K562 (cell line): ENCODE results near the gene ZC3H12C. TPM values are rescaled to one million over a fixed set of nuclear protein-coding genes. Genes with fewer than 3 reads are reported as not detected.

Source experiments
- ATAC-seq: fragments of 200-7000 bp; cut with Tn5 transposase; 3 replicates; pipeline ENCODE4 v1.9.1; 2020; ENCODE audit warnings: moderate library complexity
- BruUV-seq: library from RNA; stranded (reverse); fragments of 400-500 nt; replicated peaks from 2 replicates; lab custom pipeline; 2021; lab: Mats Ljungman, UMichigan
- CTCF ChIA-PET: fragments of 300-600 bp; formaldehyde crosslinking; extraction: SDS; loops from one replicate; lab custom pipeline; 2021; ENCODE audit warnings: low intra/inter-chr PET ratio; lab: Yijun Ruan, JAX
- POLR2A ChIA-PET: fragments of 300-600, 350-650 bp; sonication (Branson Sonifier 250); formaldehyde crosslinking; extraction: SDS; loops from one replicate; lab custom pipeline; 2021; ENCODE audit warnings: antibody characterized with exemption, inconsistent platforms; lab: Yijun Ruan, JAX
- DNase-seq, 4 experiments: peaks; one replicate each; pipeline versions ENCODE4 v3.0.0 to v3.0.0-alpha.2; 2011 to 2018; ENCODE audit warnings: low spot score in 3 of 4, mixed read lengths in 3 of 4; ENCODE audit errors: extremely low read depth in 1 of 4
- FAIRE-seq: peaks from 2 replicates; lab custom pipeline; 2011; peaks lifted over from hg19 to GRCh38; lab: Jason Lieb, UNC
- H2AFZ ChIP-seq: 2 replicates; pipeline ENCODE4 v1.6.0; 2011; ENCODE audit warnings: low read depth, low read length, control low read depth, inconsistent platforms
- H3K27ac ChIP-seq: fragments of 200-600 bp; 3 replicates; pipeline ENCODE4 v1.8.0; 2011; ENCODE audit warnings: low read depth, mild to moderate bottlenecking, control low read depth, inconsistent platforms, low read length, moderate library complexity, mixed read lengths; ENCODE audit errors: extremely low read depth
- H3K27me3 ChIP-seq, 2 experiments: fragments of 300-600 bp in 1 of 2; 2 replicates in 1 of 2; 3 replicates in 1 of 2; pipeline versions ENCODE4 v1.6.0 to v1.8.0; 2011; ENCODE audit warnings: inconsistent platforms in 2 of 2, low read length in 2 of 2, mild to moderate bottlenecking in 1 of 2, mixed read lengths in 1 of 2, moderate library complexity in 1 of 2; ENCODE audit not compliant: control insufficient read depth in 2 of 2, insufficient read depth in 2 of 2
- H3K36me3 ChIP-seq: fragments of 300-600 bp; 3 replicates; pipeline ENCODE4 v1.8.0; 2011; ENCODE audit warnings: mild to moderate bottlenecking, low read length, inconsistent platforms; ENCODE audit not compliant: control insufficient read depth, insufficient read depth
- H3K4me1 ChIP-seq, 2 experiments: fragments of 200-600 bp in 1 of 2; replicated peaks in 1 of 2; 2 replicates in 1 of 2; 3 replicates in 1 of 2; pipeline versions ENCODE4 v1.5.1 to v1.8.0; 2011; ENCODE audit warnings: inconsistent platforms in 2 of 2, low read length in 2 of 2, mild to moderate bottlenecking in 1 of 2, mixed read lengths in 1 of 2, moderate library complexity in 1 of 2; ENCODE audit not compliant: control insufficient read depth in 2 of 2, insufficient read depth in 2 of 2
- H3K4me2 ChIP-seq: 2 replicates; pipeline ENCODE4 v1.6.1; 2011; ENCODE audit warnings: low read length, control low read depth, inconsistent platforms, mixed read lengths; ENCODE audit not compliant: insufficient read depth
- H3K4me3 ChIP-seq: fragments of 200-600 bp; sonication (generic), shearing (Covaris generic); 2 replicates; pipeline ENCODE4 v1.5.1; 2016; ENCODE audit warnings: control low read depth, inconsistent platforms
- H3K79me2 ChIP-seq: fragments of 200-600 bp; 3 replicates; pipeline ENCODE4 v1.8.0; 2011; ENCODE audit warnings: low read length, inconsistent platforms; ENCODE audit not compliant: control insufficient read depth, insufficient read depth
- H3K9ac ChIP-seq, 2 experiments: 2 replicates each; pipeline versions ENCODE4 v1.6.0 to v1.6.1; 2011; ENCODE audit warnings: low read depth in 2 of 2, low read length in 2 of 2, control low read depth in 1 of 2, inconsistent platforms in 1 of 2, mild to moderate bottlenecking in 1 of 2, mixed read lengths in 1 of 2; ENCODE audit not compliant: insufficient read depth in 1 of 2
- H3K9me1 ChIP-seq: one replicate; pipeline ENCODE4 v1.6.0; 2011; ENCODE audit warnings: inconsistent platforms, mild to moderate bottlenecking, low read length, moderate library complexity; ENCODE audit not compliant: control insufficient read depth, insufficient read depth
- H3K9me3 ChIP-seq: replicated peaks from 2 replicates; pipeline ENCODE4 v1.5.1; 2011; ENCODE audit warnings: low read depth, low read length, inconsistent platforms; ENCODE audit not compliant: control insufficient read depth, insufficient read depth
- H4K20me1 ChIP-seq: replicated peaks from 2 replicates; pipeline ENCODE4 v1.6.1; 2011; ENCODE audit warnings: low read length, inconsistent platforms, mixed read lengths; ENCODE audit not compliant: control insufficient read depth, insufficient read depth
- ADNP ChIP-seq: fragments of 200-800 bp; sonication (Bioruptor generic); IDR thresholded peaks from 2 replicates; pipeline ENCODE4 v1.6.1; 2016; ENCODE audit warnings: missing genetic modification characterization, missing compliant biosample characterization
- CREB3L1 ChIP-seq: fragments of 450-650 bp; IDR thresholded peaks from 2 replicates; pipeline ENCODE4 v1.6.1; 2014; ENCODE audit warnings: low read depth, mild to moderate bottlenecking, moderate library complexity, borderline replicate concordance
- FOXA1 ChIP-seq: fragments of 450-650 bp; IDR thresholded peaks from 2 replicates; pipeline ENCODE4 v1.6.1; 2016; ENCODE audit warnings: mild to moderate bottlenecking, borderline replicate concordance
- IRF9 ChIP-seq: fragments of 450-650 bp; IDR thresholded peaks from 2 replicates; pipeline ENCODE4 v1.6.1; 2016; ENCODE audit warnings: missing biosample characterization, missing genetic modification characterization
- MXD1 ChIP-seq: fragments of 250-450 bp; sonication (Bioruptor Pico); IDR thresholded peaks from 2 replicates; pipeline ENCODE4 v1.8.0; 2021; ENCODE audit warnings: borderline replicate concordance, mild to moderate bottlenecking, moderate library complexity; ENCODE audit not compliant: poor library complexity, severe bottlenecking
- PHF8 ChIP-seq: fragments of 200-600 bp; sonication (generic); IDR thresholded peaks from 2 replicates; pipeline ENCODE4 v1.6.1; 2012; ENCODE audit warnings: mixed run types, mild to moderate bottlenecking, inconsistent platforms, low read length, moderate library complexity, borderline replicate concordance
- SMAD3 ChIP-seq: fragments of 450-650 bp; formaldehyde crosslinking; conservative IDR thresholded peaks from 2 replicates; pipeline ENCODE4 v1.4.0; 2020; ENCODE audit warnings: mild to moderate bottlenecking
- TCF3 ChIP-seq: sonication (generic); formaldehyde crosslinking; IDR thresholded peaks from 2 replicates; pipeline ENCODE4 v1.4.0; 2020; ENCODE audit warnings: mild to moderate bottlenecking, missing genetic modification reagents
- WGBS: fragments of 100-300 bp; shearing (Covaris generic); methylation state at CpG from one replicate; pipeline ENCODE4 v1.1.6; 2016; ENCODE audit warnings: low coverage, mixed read lengths; ENCODE audit not compliant: insufficient coverage; ENCODE audit errors: missing lambda C conversion rate; 5-methylcytosine and 5-hydroxymethylcytosine counted together
- in situ Hi-C: fragments of 300-500 bp; cut with MboI; formaldehyde crosslinking; loops from 4 replicates; pipeline ENCODE4 v1.15.0; 2018; ENCODE audit warnings: inconsistent platforms, mixed read lengths
- intact Hi-C: fragments of 100-400 bp; cut with micrococcal nuclease; formaldehyde crosslinking; loops from 2 replicates; pipeline ENCODE4 v1.14.2; 2022
- polyA plus RNA-seq, 8 experiments: library from polyadenylated mRNA; depleted of rRNA in 4 of 8; stranded (reverse) in 5 of 8; unstranded in 3 of 8; fragments of >200 nt; fragmentation: Nextera tagmentation in 2 of 8; fragmentation: Illumina TruSeq in 1 of 8; extraction: Ambion mirVana in 2 of 8; extraction: Trizol in 1 of 8; gene quantifications; 2 replicates each; pipeline versions ENCODE4 v1.2.1 to v1.2.3, GENCODE V29; 2011 to 2014; ENCODE audit warnings: inconsistent platforms in 1 of 8, missing spikeins in 1 of 8
- total RNA-seq, 7 experiments: library from RNA; depleted of rRNA in 6 of 7; stranded (reverse); fragments of >200 nt in 6 of 7; fragmentation: Illumina TruSeq in 2 of 7; extraction: Trizol in 2 of 7; gene quantifications; 2 replicates each; pipeline versions ENCODE4 v1.2.1 to v1.2.3, GENCODE V29; 2011 to 2021; ENCODE audit warnings: low replicate concordance in 1 of 7

The ZC3H12C gene
- total and polyA plus RNA-seq, 9 of the 15 experiments (the other 6 are each of a cell fraction or from before 2014, with no cell fraction given) = 0.56 to 5.9 (median 3.3) TPM

GRCh38 chr11:110119317-110119716, 26.1 kb downstream of the ZC3H12C start:
- H3K27me3 ChIP-seq = no peaks in the 10 kb centered on the region
- H3K9ac ChIP-seq = no peak overlapping the region
- no peak overlapping the region for H2AFZ ChIP-seq
- no peaks in the 10 kb centered on the region for H4K20me1 ChIP-seq
- no peaks in the 10 kb centered on the region for H3K4me1 ChIP-seq
- BruUV-seq = no TSS peak
- no peak for ATAC-seq
- H3K9me3 ChIP-seq = no peaks in the 10 kb centered on the region
- CTCF ChIA-PET = no interaction called here
- H3K27ac ChIP-seq = no peak overlapping the region
- H3K9me1 ChIP-seq = no peaks in the 10 kb centered on the region
- H3K36me3 ChIP-seq = no peaks in the 10 kb centered on the region
- intact Hi-C loops (no loop called here), in situ Hi-C loops (no loop called here)
- no peak overlapping the region for H3K4me2 ChIP-seq
- H3K79me2 ChIP-seq = no peaks in the 10 kb centered on the region
- POLR2A ChIA-PET = no interaction called here
- no peak for DNase-seq
- 29% methylated on average over 2 of the region's 2 CpGs for WGBS
- no peak overlapping the region for H3K4me3 ChIP-seq
- no peak for FAIRE-seq
- TF ChIP-seq FOXA1 (no peak), SMAD3 (CRISPR knock-in tag) (no peak), ADNP (tag) (no peak), IRF9 (tag) (no peak), CREB3L1 (no peak), MXD1 (CRISPR knock-in tag) (no peak), PHF8 (no peak), TCF3 (CRISPR knock-in tag) (no peak)
